Measurements from ENCODE around the gene LRIT1. TPM values are rescaled to one million over a fixed set of nuclear protein-coding genes. Genes with fewer than 3 reads are reported as not detected.

Gene LRIT1
- total and polyA plus RNA-seq, 2 experiments from 2014 or later, result not detected

DNA sequence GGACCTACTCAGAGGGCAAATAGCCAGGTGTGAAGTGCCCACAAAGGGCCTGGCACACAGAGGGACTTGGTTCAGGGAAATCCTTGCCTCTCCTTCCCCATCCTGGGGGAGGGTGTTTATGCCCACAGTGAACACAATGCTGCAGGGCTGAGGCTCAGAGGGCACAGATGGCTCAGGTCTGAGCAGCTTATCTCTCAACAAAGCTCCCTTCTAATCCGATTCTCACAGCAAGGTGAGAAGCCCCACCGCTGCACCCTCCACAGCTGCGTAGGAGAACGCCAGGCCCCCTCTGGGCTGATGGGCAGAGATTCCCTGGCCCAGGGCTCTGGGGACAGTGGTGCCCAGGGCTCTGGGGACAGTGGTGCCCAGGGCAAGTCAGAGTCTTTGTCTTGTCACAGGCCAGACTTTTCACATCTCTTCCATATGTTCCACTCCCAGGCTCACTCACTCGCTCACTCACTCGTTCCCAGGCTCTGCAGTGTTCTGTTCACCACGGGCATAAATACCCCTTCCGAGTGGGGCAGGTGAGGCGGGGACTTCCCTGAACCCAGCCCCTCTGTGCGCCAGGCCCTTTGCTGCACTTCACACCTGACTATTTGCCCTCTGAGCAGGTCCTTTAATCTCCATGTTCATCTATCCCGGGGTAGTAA is 55.7 kb downstream of the LRIT1 start:
- H3K36me3 ChIP-seq (ENCODE audit: low read depth), result no peaks in the 10 kb centered on the region
- WGBS, 2 experiments (ENCODE audit: low coverage in 1 of 2, low lambda C conversion rate in 2 of 2, missing lambda C conversion rate in 2 of 2), result 41 to 43% methylated on average over 11 of the region's 11 CpGs
- H3K79me2 ChIP-seq (ENCODE audit: insufficient read depth), result no peaks in the 10 kb centered on the region
- no peak for TF ChIP-seq EZH2phosphoT487 (IDR thresholded peaks at IDR 0.05; ENCODE audit: insufficient read depth, low read depth)
- no peak for TF ChIP-seq EZH2 (IDR thresholded peaks at IDR 0.05; ENCODE audit: insufficient read depth, poor library complexity, severe bottlenecking)
- no peak for DNase-seq
- H3F3A ChIP-seq (ENCODE audit: insufficient read depth), result no peaks in the 10 kb centered on the region
- no peak overlapping the region for H3K4me3 ChIP-seq
- no peaks in the 10 kb centered on the region for H4K20me1 ChIP-seq (ENCODE audit: insufficient read depth)
- no peak overlapping the region for H2AFZ ChIP-seq
- no peak overlapping the region for H3K9ac ChIP-seq
- in situ Hi-C loops (cut with MboI), result no loop called here
- H3K9me3 ChIP-seq (ENCODE audit: low read depth), result no peaks in the 10 kb centered on the region
- H3K27ac ChIP-seq, result no peak overlapping the region
- H3K4me1 ChIP-seq (ENCODE audit: insufficient read depth), result no peaks in the 10 kb centered on the region
- H3K4me2 ChIP-seq (ENCODE audit: unreplicated experiment), result no peak overlapping the region
- peaks cover 5% of the 10 kb centered on the region; the same call in 1 of the 2 replicates for H3K27me3 ChIP-seq (replicated peaks; ENCODE audit: insufficient read depth)
- no peaks in the 10 kb centered on the region for H3K9me2 ChIP-seq (ENCODE audit: insufficient read depth)

DNA sequence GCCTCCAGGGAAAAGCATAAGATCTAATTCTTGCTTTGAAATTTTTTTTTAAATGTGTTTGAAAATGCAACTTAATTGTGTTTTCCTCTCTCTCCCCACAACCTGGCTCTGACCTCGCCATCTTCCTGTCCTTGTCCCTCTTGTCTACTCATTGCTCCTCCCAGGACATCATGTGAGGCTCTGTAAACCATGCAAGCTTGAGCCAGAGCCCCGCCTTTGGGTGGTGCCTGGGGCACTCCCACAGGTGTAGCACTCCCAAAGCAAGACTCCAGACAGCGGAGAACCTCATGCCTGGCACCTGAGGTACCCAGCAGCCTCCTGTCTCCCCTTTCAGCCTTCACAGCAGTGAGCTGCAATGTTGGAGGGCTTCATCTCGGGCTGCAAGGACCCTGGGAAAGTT is 56.8 kb downstream of the LRIT1 start:
- no peaks in the 10 kb centered on the region for H3K9me3 ChIP-seq (ENCODE audit: low read depth)
- no peaks in the 10 kb centered on the region for H3K9me2 ChIP-seq (ENCODE audit: insufficient read depth)
- whole genome bisulfite sequencing, 2 experiments (ENCODE audit: low coverage in 1 of 2, low lambda C conversion rate in 2 of 2, missing lambda C conversion rate in 2 of 2), result 22% methylated on average over 4 of the region's 4 CpGs
- DNase-seq, result no peak
- no peak for TF ChIP-seq EZH2phosphoT487 (IDR thresholded peaks at IDR 0.05; ENCODE audit: insufficient read depth, low read depth)
- TF ChIP-seq EZH2 (IDR thresholded peaks at IDR 0.05; ENCODE audit: insufficient read depth, poor library complexity, severe bottlenecking), result no peak
- no peak overlapping the region for H3K9ac ChIP-seq
- no peak overlapping the region for H3K27ac ChIP-seq
- H4K20me1 ChIP-seq (ENCODE audit: insufficient read depth), result no peaks in the 10 kb centered on the region
- no peak overlapping the region for H3K4me2 ChIP-seq (ENCODE audit: unreplicated experiment)
- no peak overlapping the region for H3K4me3 ChIP-seq
- no peaks in the 10 kb centered on the region for H3K36me3 ChIP-seq (ENCODE audit: low read depth)
- peaks cover 5% of the 10 kb centered on the region; the same call in 1 of the 2 replicates for H3K27me3 ChIP-seq (replicated peaks; ENCODE audit: insufficient read depth)
- H3K79me2 ChIP-seq (ENCODE audit: insufficient read depth), result no peaks in the 10 kb centered on the region
- no peaks in the 10 kb centered on the region for H3K4me1 ChIP-seq (ENCODE audit: insufficient read depth)
- no peak overlapping the region for H2AFZ ChIP-seq
- H3F3A ChIP-seq (ENCODE audit: insufficient read depth), result no peaks in the 10 kb centered on the region
- in situ Hi-C loops (cut with MboI), result no loop called here

- Histone ChIP-seq H3K9me2 (ENCODE audit: insufficient read depth) (no peaks in the 10 kb centered on the region), H3K9me3 (ENCODE audit: low read depth) (no peaks in the 10 kb centered on the region), H3F3A (ENCODE audit: insufficient read depth) (no peaks in the 10 kb centered on the region), H3K36me3 (ENCODE audit: low read depth) (no peaks in the 10 kb centered on the region), H3K9ac (no peak overlapping the region), H3K4me3 (no peak overlapping the region), H3K4me1 (ENCODE audit: insufficient read depth) (no peaks in the 10 kb centered on the region), H3K4me2 (ENCODE audit: unreplicated experiment) (no peak overlapping the region), H4K20me1 (ENCODE audit: insufficient read depth) (no peaks in the 10 kb centered on the region), H3K27ac (no peak overlapping the region), H3K27me3 (replicated peaks; ENCODE audit: insufficient read depth) (no peaks in the 10 kb centered on the region; the same call in 1 of the 2 replicates), H3K79me2 (ENCODE audit: insufficient read depth) (no peaks in the 10 kb centered on the region), H2AFZ (no peak overlapping the region)
- no peak for DNase-seq
- WGBS, 2 experiments (ENCODE audit: low coverage in 1 of 2, low lambda C conversion rate in 2 of 2, missing lambda C conversion rate in 2 of 2), result 65 to 73% methylated on average over 5 of the region's 5 CpGs
- in situ Hi-C loops (cut with MboI), result no loop called here
- TF ChIP-seq EZH2phosphoT487 (IDR thresholded peaks at IDR 0.05; ENCODE audit: insufficient read depth, low read depth), result no peak
- TF ChIP-seq EZH2 (IDR thresholded peaks at IDR 0.05; ENCODE audit: insufficient read depth, poor library complexity, severe bottlenecking), result no peak
Measured at GRCh38 chr10:84181631-84182030, 59.7 kb downstream of the LRIT1 start.

Other genes with a start within 250 kb of the LRIT1 start
- gene GHITM, start 102.0 kb downstream of the LRIT1 start, total RNA-seq (2014; rRNA removed; shearing (Covaris generic)), result 203 and 205 TPM in 2 replicates
- gene GHITM, start 102.0 kb downstream of the LRIT1 start, polyA plus RNA-seq (2016; fragmentation: Nextera tagmentation; extraction: Ambion mirVana), result 255 and 258 TPM in 2 replicates
- not detected in 2 replicates for gene GPR15LG, start 67.7 kb downstream of the LRIT1 start, total RNA-seq (2014; rRNA removed; shearing (Covaris generic))
- gene GPR15LG, start 67.7 kb downstream of the LRIT1 start, polyA plus RNA-seq (2016; fragmentation: Nextera tagmentation; extraction: Ambion mirVana), result not detected in 2 replicates
- not detected in 2 replicates for gene CDHR1, start 47.0 kb downstream of the LRIT1 start, total RNA-seq (2014; rRNA removed; shearing (Covaris generic))
- not detected in 2 replicates for gene CDHR1, start 47.0 kb downstream of the LRIT1 start, polyA plus RNA-seq (2016; fragmentation: Nextera tagmentation; extraction: Ambion mirVana)
- not detected in 2 replicates for gene LRIT2, start 16.0 kb downstream of the LRIT1 start, total RNA-seq (2014; rRNA removed; shearing (Covaris generic))
- not detected in 2 replicates for gene LRIT2, start 16.0 kb downstream of the LRIT1 start, polyA plus RNA-seq (2016; fragmentation: Nextera tagmentation; extraction: Ambion mirVana)
- gene RGR, start 3.5 kb upstream of the LRIT1 start, total RNA-seq (2014; rRNA removed; shearing (Covaris generic)), result not detected in 2 replicates
- gene RGR, start 3.5 kb upstream of the LRIT1 start, polyA plus RNA-seq (2016; fragmentation: Nextera tagmentation; extraction: Ambion mirVana), result not detected in 2 replicates
- gene CCSER2, start 87.0 kb upstream of the LRIT1 start, total RNA-seq (2014; rRNA removed; shearing (Covaris generic)), result 27.8 and 30.6 TPM in 2 replicates
- 76.8 and 78.1 TPM in 2 replicates for gene CCSER2, start 87.0 kb upstream of the LRIT1 start, polyA plus RNA-seq (2016; fragmentation: Nextera tagmentation; extraction: Ambion mirVana)

All from GM23248 (cell line).